Gastrocnemius medialis (tissue), 4 donors: ENCODE results near the gene CC2D2A. TPM values are rescaled to one million over a fixed set of nuclear protein-coding genes. Genes with fewer than 3 reads are reported as not detected.
"Not testable (repeated sequence)": the region's sequence is repeated elsewhere in the genome, so short reads cannot be mapped to it uniquely, and the experiment has no call there.

Experiments
- ATAC-seq, 2 donors: fragments of 150-250 bp; one replicate each; pipeline ENCODE4 v1.9.1; 2016
- DNase-seq, 2 donors: peaks; one replicate each; pipeline ENCODE4 v3.0.0-alpha.2; 2019
- H3K27ac ChIP-seq, 4 donors: fragments of 200-600 bp; sonication (generic); 1 replicate in 1 of 4; 2 replicates in 3 of 4; pipeline ENCODE4 v1.5.1; 2016 to 2018; ENCODE audit warnings: mild to moderate bottlenecking in 2 of 4, moderate library complexity in 1 of 4
- H3K27me3 ChIP-seq, 3 donors: fragments of 200-600 bp; sonication (generic) in 2 of 3; 1 replicate in 1 of 3; 2 replicates in 2 of 3; pipeline versions ENCODE4 v1.5.1 to v1.6.0; 2016 to 2019; ENCODE audit warnings: mild to moderate bottlenecking in 1 of 3, moderate library complexity in 1 of 3
- H3K36me3 ChIP-seq, 2 donors: fragments of 200-600 bp; sonication (generic) in 1 of 2; one replicate each; pipeline ENCODE4 v1.5.1; 2017 to 2018
- H3K4me1 ChIP-seq, 2 donors: fragments of 200-600 bp; sonication (generic) in 1 of 2; one replicate each; pipeline ENCODE4 v1.5.1; 2016 to 2017; ENCODE audit warnings: mild to moderate bottlenecking in 2 of 2
- H3K4me3 ChIP-seq, 4 donors: fragments of 200-600 bp; sonication (generic) in 3 of 4; 1 replicate in 1 of 4; 2 replicates in 3 of 4; pipeline ENCODE4 v1.5.1; 2016 to 2019; ENCODE audit warnings: mild to moderate bottlenecking in 2 of 4
- H3K9me3 ChIP-seq, 3 donors: fragments of 200-600 bp; sonication (generic) in 2 of 3; 1 replicate in 1 of 3; 2 replicates in 2 of 3; pipeline ENCODE4 v1.5.1; 2016 to 2019
- CTCF ChIP-seq, 5 experiments: fragments of 450-650 bp in 3 of 5; fragments of 200-600 bp in 2 of 5; sonication (generic) in 2 of 5; IDR thresholded peaks in 4 of 5; conservative IDR thresholded peaks in 1 of 5; 1 replicate in 4 of 5; 2 replicates in 1 of 5; pipeline ENCODE4 v1.5.1; 2016 to 2019; ENCODE audit warnings: antibody characterized with exemption in 5 of 5, mild to moderate bottlenecking in 3 of 5, moderate library complexity in 3 of 5
- POLR2A ChIP-seq, 2 donors: fragments of 450-650 bp; IDR thresholded peaks; one replicate each; pipeline ENCODE4 v1.6.1; 2017; ENCODE audit warnings: antibody characterized with exemption in 2 of 2, mild to moderate bottlenecking in 2 of 2, moderate library complexity in 2 of 2
- in situ Hi-C, 4 donors: fragments of 200-750 bp; cut with MboI; loops; one replicate each; pipeline versions ENCODE4 v1.15.0 to v1.8.0; 2017; ENCODE audit warnings: low sequenced_read_pairs in 4 of 4
- intact Hi-C: fragments of 100-400 bp; cut with DNase I; formaldehyde crosslinking; loops from one replicate; pipeline ENCODE4 v1.15.1; 2023; ENCODE audit warnings: low total_unique reads
- total RNA-seq, 4 donors: library from RNA; depleted of rRNA; stranded (reverse); fragments of >200 nt; gene quantifications; one replicate each; pipeline versions ENCODE4 v1.1.0 to v1.2.3, GENCODE V29; 2016

Gene CC2D2A
- total RNA-seq, 4 donors from 2014 or later = 1.1 to 4.0 (median 2.9) TPM

- H3K36me3 ChIP-seq = no peaks in the 10 kb centered on the region
- DNase-seq = no peak
- in situ Hi-C loops = no loop called here
These were observed 46.8 kb downstream of the CC2D2A start for GRCh38 chr4:15516494-15516893.

GRCh38 chr4:15517681-15518080, 48.0 kb downstream of the CC2D2A start:
- ATAC-seq, H3K4me3 ChIP-seq, H3K9me3 ChIP-seq, intact Hi-C loops, DNase-seq, H3K4me1 ChIP-seq, H3K36me3 ChIP-seq, H3K27ac ChIP-seq, in situ Hi-C loops, H3K27me3 ChIP-seq: not testable (repeated sequence)

More at GRCh38 chr4:15516494-15516893, 46.8 kb downstream of the CC2D2A start:
- H3K27me3 ChIP-seq = no peaks in the 10 kb centered on the region
- no peaks in the 10 kb centered on the region for H3K9me3 ChIP-seq
- H3K4me3 ChIP-seq = no peak overlapping the region
- intact Hi-C loops = no loop called here
- no peak for TF ChIP-seq POLR2A (IDR thresholded peaks at IDR 0.05)
- TF ChIP-seq CTCF (IDR thresholded peaks at IDR 0.05 in 4 of 5, conservative IDR thresholded peaks at IDR 0.05 in 1 of 5) = no peak
- no peaks in the 10 kb centered on the region for H3K4me1 ChIP-seq
- ATAC-seq = no peak
- no peak overlapping the region for H3K27ac ChIP-seq

- intact Hi-C loops = no loop called here
- DNase-seq (no peak), ATAC-seq (no peak)
- Histone ChIP-seq H3K27ac (no peak overlapping the region), H3K4me3 (no peak overlapping the region), H3K27me3 (no peaks in the 10 kb centered on the region), H3K36me3 (no peaks in the 10 kb centered on the region), H3K4me1 (no peaks in the 10 kb centered on the region), H3K9me3 (no peaks in the 10 kb centered on the region)
- in situ Hi-C loops = no loop called here
- no peak for TF ChIP-seq POLR2A (IDR thresholded peaks at IDR 0.05)
- TF ChIP-seq CTCF (IDR thresholded peaks at IDR 0.05 in 4 of 5, conservative IDR thresholded peaks at IDR 0.05 in 1 of 5) = no peak
These were observed 51.9 kb downstream of the CC2D2A start for GRCh38 chr4:15521442-15522039.

GRCh38 chr4:15525080-15525479, 55.4 kb downstream of the CC2D2A start:
- Histone ChIP-seq H3K4me1 (no peaks in the 10 kb centered on the region), H3K27me3 (no peaks in the 10 kb centered on the region), H3K4me3 (no peak overlapping the region), H3K9me3 (no peaks in the 10 kb centered on the region), H3K27ac (no peak overlapping the region), H3K36me3 (no peaks in the 10 kb centered on the region)
- TF ChIP-seq POLR2A (IDR thresholded peaks at IDR 0.05) = no peak
- TF ChIP-seq CTCF (IDR thresholded peaks at IDR 0.05 in 4 of 5, conservative IDR thresholded peaks at IDR 0.05 in 1 of 5) = no peak
- in situ Hi-C loops = no loop called here
- intact Hi-C loops = no loop called here
- no peak for ATAC-seq
- DNase-seq = no peak

GRCh38 chr4:15526924-15527592, 57.4 kb downstream of the CC2D2A start:
- in situ Hi-C loops = no loop called here
- Histone ChIP-seq H3K27me3 (no peaks in the 10 kb centered on the region), H3K36me3 (no peaks in the 10 kb centered on the region), H3K4me3 (no peak overlapping the region), H3K27ac (no peak overlapping the region), H3K9me3 (no peaks in the 10 kb centered on the region), H3K4me1 (no peaks in the 10 kb centered on the region)
- ATAC-seq (no peak), DNase-seq (no peak)
- TF ChIP-seq CTCF (IDR thresholded peaks at IDR 0.05 in 4 of 5, conservative IDR thresholded peaks at IDR 0.05 in 1 of 5) (no peak), POLR2A (IDR thresholded peaks at IDR 0.05) (no peak)
- intact Hi-C loops = no loop called here
